Stimulated activated CD8-positive, alpha-beta memory T cell treated with anti-CD3 and anti-CD28 coated beads, Interleukin-4, amount 100 ng/mL, for 4 hours (primary cell): ENCODE measurements around the gene TIMM22.

Experiments used
- DNase-seq, 2 donors: peaks; one replicate each; pipeline ENCODE4 v3.0.0-alpha.2; 2020; ENCODE audit warnings: low read depth in 2 of 2, low spot score in 1 of 2

The TIMM22 gene

GRCh38 chr17:1018547-1018946 is 21.6 kb downstream of the TIMM22 start:
- DNase-seq = no peak

- no peak for DNase-seq
Observed at GRCh38 chr17:1019451-1019850, 22.5 kb downstream of the TIMM22 start.

- DNase-seq = no peak
Observed at GRCh38 chr17:1021147-1021546, 24.2 kb downstream of the TIMM22 start.

DNA sequence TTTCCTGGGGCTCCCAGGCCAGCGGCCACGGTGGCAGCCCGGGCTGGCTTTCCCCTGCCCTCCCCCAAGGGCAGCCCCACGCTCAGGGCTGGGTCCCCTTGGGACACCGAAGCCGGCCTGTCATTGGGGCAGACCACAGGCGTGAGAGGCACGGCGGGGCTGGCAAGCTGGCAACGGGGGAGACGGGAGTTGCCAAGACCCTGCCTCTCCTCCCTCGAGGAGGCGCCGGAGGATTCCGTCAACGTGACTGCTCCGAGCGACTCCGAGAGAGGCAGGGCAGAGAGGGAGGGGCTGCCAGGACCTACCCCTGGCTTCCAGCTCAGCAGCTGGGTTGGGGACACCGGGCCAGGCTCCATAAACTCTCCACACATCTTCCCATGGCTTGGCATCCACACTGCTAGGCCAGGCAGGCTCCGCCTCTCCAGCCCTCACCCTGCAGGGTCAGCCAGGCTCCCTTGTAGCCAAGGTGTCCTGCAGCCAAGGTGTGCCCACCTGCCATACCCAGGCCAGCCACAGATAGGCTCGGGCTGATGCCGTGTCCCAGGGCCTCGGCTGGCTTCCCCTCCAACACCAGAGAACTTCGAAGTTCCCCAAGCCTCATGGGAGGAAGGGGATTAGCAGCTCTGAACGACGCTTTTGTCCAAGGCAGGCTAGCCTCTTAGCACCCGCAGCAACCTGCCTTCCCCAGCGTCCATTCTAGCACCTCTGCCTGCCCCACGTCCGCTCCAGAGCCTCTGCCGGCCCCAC is 25.5 kb downstream of the TIMM22 start:
- DNase-seq = no peak

- no peak for DNase-seq
Observed at GRCh38 chr17:1024076-1024475, 27.1 kb downstream of the TIMM22 start.

GRCh38 chr17:1025733-1026598 is 29.0 kb downstream of the TIMM22 start:
- no peak for DNase-seq

DNA sequence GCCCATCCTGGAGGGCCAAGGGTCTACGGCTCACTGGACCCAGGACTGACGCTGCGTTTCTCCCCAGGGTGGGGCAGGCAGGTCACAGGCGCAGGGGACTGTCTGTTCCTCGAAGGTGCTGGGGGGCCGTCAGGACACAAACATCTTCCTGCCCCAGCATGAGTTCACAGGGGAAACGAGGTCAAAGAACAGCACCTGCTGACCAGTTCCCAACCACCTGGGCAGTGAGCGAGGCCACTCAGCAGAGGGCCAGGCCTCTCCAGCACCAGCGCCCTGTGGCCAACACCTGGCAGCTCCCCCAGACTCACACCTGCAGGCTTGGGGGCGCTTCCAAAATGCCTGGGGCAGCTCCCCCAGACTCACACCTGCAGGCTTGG is 29.7 kb downstream of the TIMM22 start:
- DNase-seq = no peak

- no peak for DNase-seq
Observed at GRCh38 chr17:1027044-1027443, 30.1 kb downstream of the TIMM22 start.

DNA sequence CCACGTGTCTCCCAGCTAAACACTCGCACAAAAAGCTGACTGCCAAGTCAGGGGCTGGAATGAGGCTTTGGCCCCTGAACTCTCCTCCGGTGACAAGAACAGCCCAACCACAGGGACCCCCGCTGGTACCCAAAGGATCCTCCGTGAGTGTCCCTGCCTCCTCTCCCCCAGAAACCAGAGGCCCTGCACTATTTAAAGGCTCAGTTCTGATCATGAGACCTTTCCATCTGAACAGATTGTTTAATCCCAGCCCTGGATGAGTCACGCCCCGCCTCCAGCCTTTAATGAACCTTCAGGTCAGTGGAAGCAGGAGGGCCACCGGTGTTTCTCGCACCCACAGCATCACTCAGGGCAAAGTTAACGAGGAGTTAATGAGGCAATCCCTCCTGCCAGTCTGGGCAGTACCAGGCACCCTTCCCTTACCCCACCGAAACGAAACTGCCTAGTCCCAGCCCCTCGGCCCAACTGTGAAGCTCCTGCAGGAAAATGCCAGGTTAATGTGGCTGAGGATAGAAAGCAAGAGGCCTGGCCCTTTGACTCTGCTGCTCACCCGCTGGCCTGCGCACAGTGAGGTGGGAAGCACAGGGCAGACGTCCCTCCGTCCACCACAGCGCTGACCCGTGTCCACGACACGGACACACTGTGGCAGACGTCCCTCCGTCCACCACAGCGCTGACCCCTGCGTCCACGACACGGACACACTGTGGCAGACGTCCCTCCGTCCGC is 32.4 kb downstream of the TIMM22 start:
- DNase-seq = no peak

GRCh38 chr17:1029922-1030644 is 33.2 kb downstream of the TIMM22 start:
- DNase-seq = no peak

DNA sequence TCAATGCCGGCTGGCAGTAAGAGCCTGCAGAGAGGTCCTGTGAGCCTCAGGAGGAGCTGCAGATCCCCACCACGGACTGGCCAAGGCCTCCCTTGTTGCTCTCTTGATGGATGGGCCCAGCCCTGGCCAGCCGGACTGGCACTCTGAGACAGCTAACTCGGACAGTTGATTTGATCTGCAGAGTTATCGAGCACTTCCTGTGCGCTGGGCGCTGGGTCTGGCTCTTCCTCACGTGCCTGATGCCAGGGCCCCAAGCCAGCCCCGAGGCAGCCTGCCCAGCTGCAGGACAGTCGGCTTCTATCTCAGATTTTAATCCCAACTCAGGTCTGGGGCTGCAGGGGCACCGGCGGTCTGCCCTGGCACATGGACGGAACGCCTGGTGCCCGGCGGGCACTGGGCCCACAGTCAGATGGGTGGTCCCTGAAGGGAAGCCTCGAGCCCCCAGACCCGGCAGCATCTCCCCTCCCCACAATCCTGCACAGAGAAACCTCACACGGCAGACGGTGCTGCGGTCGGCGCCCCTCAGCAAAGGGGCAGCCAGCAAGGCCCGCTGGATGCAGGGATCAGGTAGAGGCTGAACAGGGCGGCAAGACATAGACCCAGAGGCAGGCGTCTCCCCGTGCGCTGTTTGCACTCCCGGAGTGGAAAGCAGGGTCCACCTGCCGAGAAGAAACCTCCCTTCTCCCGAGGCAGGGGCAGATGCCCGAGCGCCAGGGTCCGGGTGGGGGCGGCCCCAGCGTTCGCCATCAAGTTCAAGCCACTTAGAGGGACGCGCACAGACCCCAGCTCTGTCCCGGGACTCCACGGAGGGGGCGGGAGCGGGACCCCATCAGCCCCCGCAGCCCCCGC is 34.0 kb downstream of the TIMM22 start:
- no peak for DNase-seq

GRCh38 chr17:1031711-1032110 is 34.8 kb downstream of the TIMM22 start:
- DNase-seq = no peak

- DNase-seq = no peak
Observed at GRCh38 chr17:1032391-1032790, 35.5 kb downstream of the TIMM22 start.

- no peak for DNase-seq
Observed at GRCh38 chr17:1033503-1033902, 36.6 kb downstream of the TIMM22 start.

DNA sequence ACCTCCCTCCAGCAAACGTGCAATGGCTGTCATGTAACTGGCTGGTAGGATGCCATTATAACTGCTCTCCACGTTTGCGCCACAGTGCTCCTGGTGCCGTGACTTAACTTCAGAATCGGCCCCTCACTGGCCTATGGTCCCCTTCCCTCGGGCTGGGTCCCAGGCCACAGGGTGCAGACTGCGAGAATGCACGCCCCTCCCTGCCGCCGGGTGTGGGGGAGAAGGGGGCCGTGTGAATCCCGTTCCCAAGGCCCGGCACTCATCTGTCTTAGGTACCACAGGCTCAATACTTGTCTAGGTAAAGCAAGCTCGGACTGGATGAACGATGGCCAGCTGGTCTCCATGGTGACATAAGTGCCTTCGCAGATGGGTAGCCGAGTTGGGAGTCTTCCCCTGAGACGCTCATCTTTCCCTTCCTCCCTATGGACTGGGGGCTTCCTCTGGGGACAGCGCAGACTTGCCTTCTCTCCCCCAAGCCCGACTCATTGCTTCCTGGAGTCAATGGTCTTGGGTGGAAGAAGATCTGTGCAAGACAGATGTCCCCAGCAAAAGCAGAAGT is 37.8 kb downstream of the TIMM22 start:
- DNase-seq = no peak

GRCh38 chr17:1035546-1036170 is 38.7 kb downstream of the TIMM22 start:
- no peak for DNase-seq

- no peak for DNase-seq
Observed at GRCh38 chr17:1036171-1036844, 39.4 kb downstream of the TIMM22 start.

- no peak for DNase-seq
Observed at GRCh38 chr17:1036845-1037237, 39.9 kb downstream of the TIMM22 start.
